AG09309 (cell line): ENCODE measurements around the gene TFB2M.

Experiments
- DNase-seq: peaks from one replicate; pipeline ENCODE4 v3.0.0-alpha.2; 2010; ENCODE audit warnings: low read depth
- H3K4me3 ChIP-seq: 2 replicates; pipeline ENCODE4 v1.5.1; 2011; ENCODE audit warnings: mild to moderate bottlenecking, low read depth, low read length, moderate library complexity; ENCODE audit not compliant: control insufficient read depth
- TF ChIP-seq, protein P1 (sequence below): IDR thresholded peaks from 2 replicates; pipeline ENCODE4 v1.5.1; 2011; ENCODE audit warnings: mild to moderate bottlenecking, low read depth, low read length, inconsistent platforms; ENCODE audit not compliant: insufficient read depth, control insufficient read depth; ENCODE audit errors: missing control alignments

TFB2M gene

DNA sequence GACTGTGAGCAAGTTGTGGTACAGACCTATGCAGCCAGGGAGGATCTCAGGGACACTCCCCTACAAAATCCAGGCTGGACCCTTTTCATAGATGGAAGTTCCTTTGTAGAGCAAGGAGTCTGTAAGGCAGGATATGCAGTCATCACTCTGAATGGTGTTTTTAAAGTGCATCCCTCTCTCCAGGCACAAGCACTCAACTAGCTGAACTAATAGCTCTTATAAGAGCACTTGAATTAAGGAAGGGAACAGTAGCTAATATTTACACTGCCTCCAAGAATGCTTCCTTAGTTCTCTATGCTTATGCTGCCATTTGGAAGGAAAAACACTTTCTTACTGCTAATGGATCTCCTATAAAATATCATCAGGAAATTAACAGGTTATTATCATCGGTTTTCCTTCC, 31.9 kb downstream of the TFB2M start:
- H3K4me3 ChIP-seq, result no peak overlapping the region
- DNase-seq, result no peak
- TF ChIP-seq, protein P1, sequence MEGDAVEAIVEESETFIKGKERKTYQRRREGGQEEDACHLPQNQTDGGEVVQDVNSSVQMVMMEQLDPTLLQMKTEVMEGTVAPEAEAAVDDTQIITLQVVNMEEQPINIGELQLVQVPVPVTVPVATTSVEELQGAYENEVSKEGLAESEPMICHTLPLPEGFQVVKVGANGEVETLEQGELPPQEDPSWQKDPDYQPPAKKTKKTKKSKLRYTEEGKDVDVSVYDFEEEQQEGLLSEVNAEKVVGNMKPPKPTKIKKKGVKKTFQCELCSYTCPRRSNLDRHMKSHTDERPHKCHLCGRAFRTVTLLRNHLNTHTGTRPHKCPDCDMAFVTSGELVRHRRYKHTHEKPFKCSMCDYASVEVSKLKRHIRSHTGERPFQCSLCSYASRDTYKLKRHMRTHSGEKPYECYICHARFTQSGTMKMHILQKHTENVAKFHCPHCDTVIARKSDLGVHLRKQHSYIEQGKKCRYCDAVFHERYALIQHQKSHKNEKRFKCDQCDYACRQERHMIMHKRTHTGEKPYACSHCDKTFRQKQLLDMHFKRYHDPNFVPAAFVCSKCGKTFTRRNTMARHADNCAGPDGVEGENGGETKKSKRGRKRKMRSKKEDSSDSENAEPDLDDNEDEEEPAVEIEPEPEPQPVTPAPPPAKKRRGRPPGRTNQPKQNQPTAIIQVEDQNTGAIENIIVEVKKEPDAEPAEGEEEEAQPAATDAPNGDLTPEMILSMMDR, result no peak

DNA sequence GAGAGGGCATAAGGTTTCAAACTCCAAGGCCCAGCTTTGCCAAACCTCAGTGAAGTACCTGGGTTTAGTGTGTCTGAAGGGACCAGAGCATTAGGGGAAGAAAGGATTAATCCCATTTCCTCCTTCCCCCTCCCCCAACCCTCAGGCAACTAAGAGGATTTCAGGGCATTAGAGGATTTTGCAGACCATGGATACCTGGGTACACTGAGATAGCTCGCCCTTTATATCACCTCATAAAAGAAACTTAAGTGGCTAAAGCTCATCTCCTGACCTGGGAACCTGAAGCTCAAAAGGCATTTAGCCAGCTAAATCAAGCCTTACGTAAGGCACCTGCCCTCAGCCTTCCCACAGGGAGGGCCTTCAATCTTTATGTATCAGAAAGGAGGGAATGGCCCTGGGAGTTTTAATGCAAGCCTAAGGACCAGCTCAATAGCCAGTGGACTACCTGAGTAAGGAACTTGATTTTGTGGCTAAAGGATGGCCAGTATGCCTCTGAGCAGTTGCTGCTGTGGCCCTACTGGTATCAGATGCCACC, 32.6 kb downstream of the TFB2M start:
- TF ChIP-seq, protein P1, result no peak
- no peak for DNase-seq
- no peak overlapping the region for H3K4me3 ChIP-seq

DNA sequence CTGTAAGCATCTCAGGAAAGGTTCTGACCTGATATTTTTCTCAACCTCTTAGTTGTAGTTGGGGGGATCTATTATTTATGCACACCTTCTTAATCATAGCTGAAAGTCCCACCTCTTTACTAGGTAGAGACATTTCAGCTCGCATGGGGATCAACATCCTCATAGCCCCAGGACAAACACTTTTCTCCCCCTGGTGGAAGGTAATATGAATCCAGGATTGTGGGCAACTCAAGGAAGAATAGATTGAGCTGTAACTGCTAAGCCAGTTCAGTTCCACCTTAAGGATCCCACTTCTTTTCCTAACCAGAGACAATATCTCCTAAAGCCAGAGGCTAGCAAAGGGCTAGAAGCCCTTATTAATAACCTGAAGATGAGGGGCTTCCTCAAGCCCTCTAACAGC, 33.5 kb downstream of the TFB2M start:
- TF ChIP-seq, protein P1, result no peak
- no peak overlapping the region for H3K4me3 ChIP-seq

DNA sequence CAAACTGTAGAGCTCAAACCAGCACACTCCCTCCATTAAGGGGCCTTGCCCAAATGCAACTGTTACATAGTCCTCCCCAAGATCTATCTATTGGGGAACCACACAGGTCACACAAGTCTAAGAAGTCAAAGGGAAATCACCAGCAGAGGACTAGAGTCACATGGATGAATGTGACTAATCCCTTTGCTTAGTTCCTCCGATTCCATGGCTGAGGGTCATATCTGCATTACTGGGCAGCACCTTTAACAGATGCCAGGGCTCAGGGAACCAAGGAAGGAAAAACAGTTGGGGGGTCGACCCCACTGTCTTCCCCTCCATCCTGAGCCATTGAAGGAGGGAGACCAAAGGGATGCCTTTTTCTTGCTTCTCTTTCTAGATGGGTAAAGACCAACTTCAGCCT, 35.6 kb downstream of the TFB2M start:
- TF ChIP-seq, protein P1, result no peak
- DNase-seq, result no peak
- no peak overlapping the region for H3K4me3 ChIP-seq

More for the DNA sequence above, 33.5 kb downstream of the TFB2M start:
- no peak for DNase-seq

DNA sequence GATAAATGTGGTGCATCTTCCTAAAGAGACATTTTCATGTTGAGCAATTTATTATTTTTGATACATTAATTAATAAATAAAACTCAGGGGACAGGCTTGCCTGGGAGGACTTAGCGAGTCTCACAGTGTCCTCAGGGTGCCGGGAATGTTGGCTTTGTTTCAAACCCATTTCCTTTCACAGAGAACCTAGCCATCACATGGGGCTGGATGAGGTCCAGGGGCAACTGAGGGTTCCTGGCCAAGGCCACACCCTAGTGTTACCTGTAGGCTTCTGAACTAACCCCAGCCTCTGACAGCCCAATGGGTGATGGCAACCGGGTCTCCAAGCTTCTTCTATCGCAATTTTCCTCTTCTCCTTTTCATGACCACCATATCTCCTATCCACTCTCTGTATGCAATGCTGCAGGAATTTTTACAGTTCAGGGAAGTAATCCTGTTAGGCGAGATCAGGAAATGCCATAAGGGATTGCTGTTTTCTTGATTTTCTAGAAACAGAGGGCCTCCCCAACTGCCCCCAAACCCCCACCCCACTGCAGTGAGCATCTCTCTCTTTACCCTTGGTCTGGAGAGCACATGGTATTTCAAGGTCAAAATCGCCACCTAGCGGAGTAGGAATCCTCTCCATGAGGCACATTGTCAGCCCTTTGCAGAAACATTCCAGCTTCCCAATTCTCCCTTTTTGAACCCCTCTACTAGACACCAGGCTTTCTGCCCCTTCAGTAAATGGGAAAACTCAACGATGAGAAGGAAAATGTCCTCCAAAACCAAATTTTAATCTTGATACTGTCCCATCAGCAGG, 36.9 kb downstream of the TFB2M start:
- no peak for DNase-seq
- no peak overlapping the region for H3K4me3 ChIP-seq
- TF ChIP-seq, protein P1, result no peak

DNA sequence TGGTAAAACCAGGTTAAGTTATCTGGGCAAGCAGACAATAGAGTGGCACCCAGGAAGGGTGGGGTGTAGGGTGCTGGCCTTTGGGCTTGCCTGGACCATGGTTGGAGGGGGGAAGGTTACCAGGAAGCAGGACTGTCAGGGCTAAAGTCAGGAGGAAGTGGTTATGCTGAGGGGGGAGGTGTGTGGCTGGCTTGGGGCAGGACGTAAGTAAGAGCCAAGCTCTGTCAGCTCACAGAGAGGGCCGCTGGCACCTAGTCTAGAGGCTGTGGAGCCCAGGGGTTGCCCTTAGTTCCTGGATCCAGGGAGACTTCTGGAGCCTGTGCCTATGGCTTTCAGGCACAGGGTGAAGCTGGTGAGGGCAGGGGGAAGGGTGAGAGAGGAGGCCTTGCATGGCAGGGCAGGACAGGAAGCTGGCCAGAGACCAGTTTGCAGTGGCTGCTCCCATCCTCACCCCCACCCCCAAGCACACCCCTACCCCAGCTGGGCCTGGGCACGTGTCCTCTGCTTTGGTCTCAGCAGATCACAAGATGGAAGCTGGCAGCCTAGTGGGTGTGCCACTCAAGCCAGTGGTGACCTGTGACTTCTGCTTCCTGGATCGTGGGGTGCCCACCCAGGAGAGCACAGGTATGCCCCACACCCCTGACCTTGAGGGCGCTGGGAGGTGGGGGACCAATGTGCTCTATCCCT, 38.5 kb downstream of the TFB2M start:
- no peak overlapping the region for H3K4me3 ChIP-seq
- no peak for DNase-seq
- TF ChIP-seq, protein P1, result no peak
